GM18505 (cell line): ENCODE data around the gene TRAP1.
A peak's percentile ranks its signal among the peaks of the same experiment; 100 is the strongest.

Source experiments
- ATAC-seq: cut with Tn5 transposase; IDR thresholded peaks from one replicate; pipeline ENCODE4 v1.9.1; 2021; ENCODE audit not compliant: unreplicated experiment
- POLR2A ChIP-seq: IDR thresholded peaks from 4 replicates; pipeline ENCODE4 v1.6.1; 2011; ENCODE audit warnings: borderline replicate concordance; ENCODE audit not compliant: insufficient read depth, insufficient read length; ENCODE audit errors: extremely low read depth

TRAP1 gene

DNA sequence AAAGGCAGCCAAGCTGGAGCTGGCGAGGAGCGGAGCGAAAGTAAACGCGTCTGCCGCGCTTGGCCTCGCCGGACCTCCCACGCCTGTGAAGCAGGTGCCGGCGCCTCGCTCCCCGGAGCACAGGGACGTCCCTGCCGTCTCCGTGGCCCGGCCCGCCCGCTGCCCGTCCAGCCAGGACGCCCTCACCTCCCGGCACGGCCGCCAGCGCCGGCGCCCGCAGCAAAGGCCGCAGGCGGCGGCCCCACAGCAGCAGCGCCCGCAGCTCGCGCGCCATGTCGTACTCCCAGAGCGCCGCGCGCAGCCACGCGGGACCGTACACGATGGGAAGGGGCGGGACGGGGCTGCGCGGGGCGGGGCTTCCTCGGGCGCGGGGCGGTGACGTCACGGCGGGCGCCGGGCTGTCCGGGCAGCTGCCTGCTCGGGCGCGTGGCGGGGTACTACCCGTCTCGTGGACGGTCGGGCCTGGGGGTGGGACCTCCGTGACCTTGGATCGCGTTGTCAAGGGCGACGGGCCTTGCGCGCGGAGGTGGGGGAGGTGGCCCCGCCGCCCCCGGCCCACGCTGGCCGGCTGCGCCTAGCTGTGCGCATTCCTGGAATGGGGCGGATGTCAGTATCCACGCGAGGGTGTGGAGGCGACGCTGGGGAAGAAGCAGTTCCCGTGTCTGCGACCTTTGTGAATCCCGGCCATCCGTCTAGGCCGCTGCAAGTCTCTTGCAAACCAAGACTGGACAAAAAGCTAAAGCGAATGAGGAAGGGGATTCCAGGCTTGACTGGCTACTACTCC, at the start of gene TRAP1:
TRAP1 (minus strand) TSS at position 290 of the 784 bp plus-strand sequence; CDS start at position 274, 16 bp downstream.
- peak; percentile 85 for ATAC-seq
- peak; percentile 92 for TF ChIP-seq POLR2A

DNA sequence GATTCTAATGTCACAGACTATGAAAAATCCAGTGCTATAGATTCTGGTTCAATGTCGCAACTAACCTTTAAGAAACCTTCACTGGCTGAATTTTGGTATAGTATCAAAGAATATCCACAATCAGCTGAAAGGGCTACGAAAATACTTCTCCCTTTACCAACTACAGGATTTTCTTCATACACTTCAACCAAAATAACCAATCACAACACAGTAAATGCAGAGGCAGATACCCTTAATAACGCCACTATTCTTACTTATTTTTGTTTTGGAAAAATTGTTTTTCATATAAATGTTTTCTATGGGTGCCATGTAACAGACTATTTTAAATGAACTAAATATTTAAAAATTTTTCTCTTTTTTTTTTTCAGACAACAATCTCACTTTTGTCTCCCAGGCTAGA, 48.9 kb upstream of the TRAP1 start:
- TF ChIP-seq POLR2A = no peak
- ATAC-seq = no peak

DNA sequence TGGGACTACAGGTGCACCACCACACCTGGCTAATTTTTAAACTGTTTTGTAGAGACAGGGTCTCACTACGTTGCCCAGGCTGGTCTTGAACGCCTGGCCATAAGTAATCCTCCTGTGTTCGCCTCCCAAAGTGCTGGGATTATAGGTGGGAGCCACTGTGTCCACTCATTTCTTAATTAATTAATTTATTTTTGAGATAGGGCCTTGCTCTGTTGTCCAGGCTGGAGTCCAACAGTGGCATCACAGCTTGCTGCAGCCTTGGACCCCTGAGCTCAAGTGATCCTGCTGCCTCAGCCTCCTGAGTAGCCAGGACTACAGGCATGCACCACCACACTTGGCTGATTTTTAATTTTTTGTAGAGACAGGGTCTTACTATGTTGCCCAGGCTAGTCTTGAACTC, 47.1 kb upstream of the TRAP1 start:
- TF ChIP-seq POLR2A = no peak
- no peak for ATAC-seq

DNA sequence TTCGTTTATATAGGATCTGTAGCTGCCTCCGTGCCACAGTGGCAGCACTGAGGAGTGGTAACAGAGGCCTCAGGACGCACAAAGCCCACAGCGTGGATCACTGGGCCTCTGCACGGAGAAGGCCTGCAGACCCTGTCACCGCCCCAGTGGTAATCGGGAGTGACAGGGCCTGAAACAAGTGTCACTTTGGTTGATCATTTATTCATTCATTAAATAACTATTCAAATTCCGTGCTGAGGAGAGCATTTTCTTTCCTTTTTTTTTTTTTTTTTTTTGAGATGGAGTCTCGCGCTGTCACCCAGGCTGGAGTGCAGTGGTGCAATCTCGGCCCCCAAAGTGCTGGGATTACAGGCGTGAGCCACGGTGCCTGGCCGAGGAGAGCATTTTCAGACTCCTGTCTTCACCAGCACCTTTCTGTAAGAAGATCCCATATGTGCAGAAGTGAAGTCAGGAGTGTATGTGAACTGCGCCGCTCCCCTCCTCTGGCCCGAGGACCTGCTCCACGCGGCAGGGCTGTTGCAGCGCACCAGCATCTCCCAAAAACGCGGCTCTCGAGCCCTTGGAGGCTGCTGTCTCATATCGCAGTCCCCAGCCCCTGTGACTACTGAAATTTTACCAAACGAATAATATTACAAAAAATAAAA, 44.9 kb upstream of the TRAP1 start:
- no peak for TF ChIP-seq POLR2A
- no peak for ATAC-seq

DNA sequence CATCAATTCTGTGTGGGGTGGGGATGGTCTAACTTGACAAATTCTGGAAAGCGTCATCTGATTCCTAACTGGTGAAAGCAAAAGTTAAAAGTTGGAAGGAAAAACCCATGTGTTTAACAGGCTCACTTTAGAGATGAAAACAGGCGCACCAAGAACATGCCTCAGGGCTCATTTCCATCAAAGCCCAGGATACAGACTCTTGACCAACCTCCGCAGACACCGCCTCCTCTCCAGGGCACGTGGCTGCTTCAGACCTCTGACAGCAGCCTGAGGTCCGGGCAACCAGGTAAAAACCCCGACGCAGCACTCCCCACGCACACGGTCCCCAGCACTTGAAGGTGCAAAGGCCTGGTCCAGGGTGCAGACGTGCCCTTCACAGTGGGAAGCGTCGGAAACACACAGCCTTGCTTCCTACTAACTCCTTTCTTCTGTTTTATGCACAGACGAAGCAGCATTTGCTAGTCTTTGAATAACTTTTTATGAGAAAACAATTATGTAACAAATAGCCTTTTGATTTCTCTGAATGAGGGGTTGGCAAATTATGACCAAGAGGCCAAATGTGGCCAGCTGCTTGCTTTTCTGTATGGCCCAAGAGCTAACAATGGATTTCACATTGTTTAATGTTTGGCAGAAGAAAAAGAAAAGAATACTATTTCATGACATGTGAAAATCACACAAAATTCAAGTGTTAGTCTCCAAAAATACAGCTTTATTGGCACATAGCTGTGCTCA, 44.2 kb upstream of the TRAP1 start:
- no peak for TF ChIP-seq POLR2A
- no peak for ATAC-seq

DNA sequence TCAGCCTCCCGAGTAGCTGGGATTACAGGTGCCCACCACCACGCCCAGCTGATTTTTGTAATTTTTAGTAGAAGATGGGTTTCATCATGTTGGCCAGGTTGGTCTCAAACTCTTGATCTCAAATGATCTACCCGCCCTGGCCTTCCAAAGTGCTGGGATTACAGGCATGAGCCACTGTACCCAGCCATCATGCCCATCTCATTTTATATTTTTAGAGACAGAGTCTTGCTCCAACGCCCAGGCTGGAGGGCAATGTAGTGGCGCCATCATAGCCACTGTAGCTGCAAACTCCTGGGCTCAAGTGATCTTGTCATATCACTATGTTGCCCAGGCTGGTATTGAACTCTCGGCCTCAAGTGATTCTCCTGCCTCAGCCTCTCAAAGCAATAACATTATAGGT, 43.2 kb upstream of the TRAP1 start:
- no peak for TF ChIP-seq POLR2A
- no peak for ATAC-seq

DNA sequence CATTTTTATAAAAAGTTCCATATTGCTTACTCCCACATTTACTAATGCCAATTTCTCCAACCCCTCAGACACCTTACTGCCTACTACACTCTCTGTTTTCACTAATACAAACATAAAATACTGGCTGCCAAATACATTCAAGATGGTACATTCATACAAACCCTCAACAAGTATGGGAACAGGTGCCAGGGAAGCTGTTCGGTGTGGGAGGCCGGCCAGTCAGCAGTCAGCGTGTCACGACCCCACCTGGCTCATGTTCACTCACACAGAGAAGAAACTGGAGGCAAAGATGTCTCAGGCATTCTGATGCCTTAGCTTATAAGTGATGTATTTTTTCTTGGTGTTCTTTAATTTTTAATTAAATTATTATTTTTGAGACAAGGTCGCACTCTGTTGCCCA, 42.4 kb upstream of the TRAP1 start:
- ATAC-seq = no peak
- no peak for TF ChIP-seq POLR2A

DNA sequence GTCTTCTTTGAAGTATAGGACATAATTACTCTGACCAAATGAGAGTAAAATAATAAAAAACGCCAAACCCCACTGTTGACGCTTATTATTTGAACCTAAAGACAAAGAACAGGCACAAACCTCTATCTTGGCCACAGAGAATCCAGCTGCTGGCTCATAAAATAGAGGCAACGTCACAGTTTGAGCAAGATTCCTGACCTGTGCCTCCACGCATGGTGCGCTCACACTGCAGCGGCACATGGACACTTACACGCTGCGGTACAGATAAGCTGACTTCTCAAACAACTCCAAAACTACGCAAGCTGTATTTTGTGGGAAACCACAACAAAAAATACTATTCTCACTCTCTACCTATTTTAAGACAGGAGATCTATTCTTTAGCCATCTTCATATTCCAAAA, 38.8 kb upstream of the TRAP1 start:
- no peak for TF ChIP-seq POLR2A
- ATAC-seq = no peak

DNA sequence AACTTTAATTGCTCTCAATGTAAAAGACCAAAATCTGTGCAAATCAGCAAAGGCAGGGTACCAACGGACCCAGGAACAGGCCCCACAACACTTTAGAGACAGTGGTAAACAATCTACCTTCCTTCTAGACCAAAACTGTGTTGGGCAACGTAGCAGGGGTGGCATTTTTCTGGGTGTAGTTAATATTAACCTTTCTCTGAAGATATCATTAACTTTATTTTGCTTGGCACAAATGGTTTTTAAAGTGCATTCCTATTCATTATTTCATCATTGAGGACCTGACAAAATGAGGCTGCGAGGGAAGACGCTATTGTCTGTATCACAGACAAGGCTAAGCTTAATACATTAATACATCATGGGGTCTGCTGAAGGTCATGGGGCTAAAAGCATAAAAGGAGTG, 37.9 kb upstream of the TRAP1 start:
- ATAC-seq = no peak
- TF ChIP-seq POLR2A = no peak

DNA sequence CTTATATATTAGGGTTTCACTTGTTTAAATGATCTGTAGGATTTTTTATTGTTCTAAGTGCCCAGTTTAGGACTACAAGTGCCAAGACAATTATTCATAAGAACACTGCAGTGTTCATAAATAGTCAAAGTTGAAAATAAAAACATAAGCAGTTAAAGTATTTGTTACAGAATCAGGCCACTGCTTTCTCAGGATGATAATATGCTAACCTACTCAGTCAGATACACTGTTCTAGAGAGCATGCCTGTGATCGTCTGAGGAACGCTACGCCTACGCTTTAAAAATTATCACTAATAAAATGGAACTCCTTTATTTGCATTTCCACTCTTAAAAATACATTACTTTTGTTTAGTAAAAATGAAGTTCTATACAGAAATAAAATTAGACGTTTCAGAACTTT, 37.4 kb upstream of the TRAP1 start:
- TF ChIP-seq POLR2A = no peak
- ATAC-seq = no peak

DNA sequence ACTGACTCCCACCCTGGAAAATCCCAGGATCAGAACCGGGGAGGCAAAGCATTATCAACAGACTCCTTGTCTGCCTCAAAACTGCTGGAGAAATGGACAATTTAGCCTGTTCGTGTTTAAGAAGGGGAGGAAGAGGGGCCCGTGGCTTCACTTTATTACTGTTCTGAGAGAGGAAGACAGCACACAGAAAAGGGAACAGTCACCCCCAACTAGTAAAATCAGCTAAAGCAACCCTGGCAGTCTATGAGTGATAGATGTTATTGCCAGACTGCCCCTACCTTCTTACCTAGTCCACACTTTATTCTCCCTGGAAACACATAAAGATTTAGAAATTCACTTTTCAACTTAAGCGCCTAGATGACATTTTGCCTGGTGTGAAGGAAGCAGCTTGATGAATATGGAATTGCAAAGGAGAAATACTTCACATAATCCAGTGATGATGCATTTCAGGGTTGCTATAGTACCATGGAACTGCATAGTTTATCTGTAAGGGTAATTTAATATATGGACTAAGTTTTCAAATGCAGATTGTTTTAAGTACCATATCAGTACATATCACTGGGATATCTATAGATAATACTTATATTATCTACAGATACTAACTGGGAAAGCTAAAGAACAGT, 36.9 kb upstream of the TRAP1 start:
- no peak for ATAC-seq
- no peak for TF ChIP-seq POLR2A

DNA sequence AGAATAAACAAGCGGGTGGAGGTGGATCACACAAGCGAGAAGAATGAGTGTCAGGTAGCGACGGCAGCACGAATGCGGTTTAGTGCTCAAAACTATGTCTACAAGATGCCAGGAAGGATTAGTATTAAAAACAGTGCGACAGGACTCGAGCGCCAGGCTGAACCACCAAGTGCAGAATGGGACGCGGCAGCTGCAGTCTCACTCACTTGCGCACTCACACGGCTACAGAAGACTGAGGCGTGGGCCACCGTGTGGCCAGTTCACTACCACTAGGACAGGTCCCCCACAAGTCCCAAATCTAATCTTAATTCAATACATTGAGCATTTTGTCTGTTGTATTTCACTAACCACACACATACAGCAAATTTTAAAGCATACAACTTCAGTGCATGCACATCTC, 35.7 kb upstream of the TRAP1 start:
- TF ChIP-seq POLR2A = no peak
- no peak for ATAC-seq

DNA sequence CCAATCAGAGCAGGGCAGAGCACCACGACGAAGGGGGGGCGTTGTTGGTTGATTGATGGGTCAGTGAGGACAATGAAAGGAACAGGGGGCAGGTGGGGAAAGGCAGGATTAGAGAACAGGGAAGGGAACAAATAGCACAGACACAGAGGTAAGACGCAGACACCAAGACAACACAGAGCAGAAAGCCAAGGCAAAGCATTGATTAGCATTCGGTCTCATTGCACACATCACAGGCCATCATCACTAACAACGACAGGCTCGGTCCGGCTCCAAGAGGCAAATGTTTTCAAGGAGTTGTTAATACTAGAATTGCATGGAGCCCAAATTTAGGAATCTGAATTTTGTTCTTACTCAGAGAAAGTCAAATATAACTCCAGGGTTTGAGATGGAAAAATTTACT, 34.6 kb upstream of the TRAP1 start:
- no peak for TF ChIP-seq POLR2A
- no peak for ATAC-seq
